HEK293 (cell line): ENCODE measurements around the gene SGTB.
"Not testable (repeated sequence)": the region's sequence is repeated elsewhere in the genome, so short reads cannot be mapped to it uniquely, and the experiment has no call there.

Source experiments
- CTCF ChIA-PET: fragments of 350-600 bp; formaldehyde crosslinking; extraction: SDS; loops from one replicate; lab custom pipeline; 2021; ENCODE audit warnings: antibody characterized with exemption; lab: Yijun Ruan, JAX
- POLR2A ChIA-PET: fragments of 300-600 bp; formaldehyde crosslinking; extraction: SDS; loops from one replicate; lab custom pipeline; 2020; ENCODE audit warnings: antibody characterized with exemption, inconsistent platforms; lab: Yijun Ruan, JAX
- H3K27ac ChIP-seq: fragments of 200-500 bp; sonication (Bioruptor generic); 2 replicates; pipeline ENCODE4 v1.5.1; 2014; ENCODE audit warnings: low read depth, low read length, control low read depth, inconsistent platforms; ENCODE audit errors: extremely low read depth
- H3K36me3 ChIP-seq, 2 experiments: fragments of 200-500 bp in 1 of 2; sonication (Bioruptor generic) in 1 of 2; 1 replicate in 1 of 2; 2 replicates in 1 of 2; pipeline ENCODE4 v1.5.1; 2014 to 2017; ENCODE audit warnings: inconsistent platforms in 2 of 2, low read length in 2 of 2; ENCODE audit not compliant: control insufficient read depth in 2 of 2, insufficient read depth in 1 of 2
- H3K4me1 ChIP-seq: fragments of 200-500 bp; sonication (Bioruptor generic); 2 replicates; pipeline ENCODE4 v1.5.1; 2014; ENCODE audit warnings: mild to moderate bottlenecking, low read length, inconsistent platforms; ENCODE audit not compliant: control insufficient read depth, insufficient read depth
- H3K4me3 ChIP-seq: 2 replicates; pipeline ENCODE4 v1.5.1; 2011; ENCODE audit warnings: low read depth, mild to moderate bottlenecking, control low read depth, low read length, moderate library complexity
- H3K9me3 ChIP-seq: fragments of 200-500 bp; sonication (Bioruptor generic); 2 replicates; pipeline ENCODE4 v1.5.1; 2014; ENCODE audit warnings: low read depth, low read length, inconsistent platforms; ENCODE audit not compliant: control insufficient read depth, insufficient read depth
- PRDM1 ChIP-seq: fragments of 450-650 bp; formaldehyde crosslinking; IDR thresholded peaks from 2 replicates; pipeline ENCODE4; 2016; ENCODE audit warnings: missing biosample characterization, missing genetic modification characterization
- REST ChIP-seq: fragments of 450-650 bp; formaldehyde crosslinking; IDR thresholded peaks from 2 replicates; pipeline ENCODE4 v1.5.1; 2016; ENCODE audit warnings: missing biosample characterization, missing genetic modification characterization
- ZBTB6 ChIP-seq: fragments of 450-650 bp; formaldehyde crosslinking; IDR thresholded peaks from 2 replicates; pipeline ENCODE4 v1.5.1; 2017; ENCODE audit warnings: missing biosample characterization, missing genetic modification characterization
- ZIC2 ChIP-seq: fragments of 450-650 bp; formaldehyde crosslinking; IDR thresholded peaks from 2 replicates; pipeline ENCODE4 v1.5.1; 2016; ENCODE audit warnings: missing biosample characterization, missing genetic modification characterization
- ZNF157 ChIP-seq: fragments of 450-650 bp; formaldehyde crosslinking; IDR thresholded peaks from 2 replicates; pipeline ENCODE4 v1.5.1; 2016; ENCODE audit warnings: missing biosample characterization, missing genetic modification characterization
- ZNF174 ChIP-seq: fragments of 450-650 bp; formaldehyde crosslinking; IDR thresholded peaks from 2 replicates; pipeline ENCODE4 v1.5.0; 2017; ENCODE audit warnings: missing biosample characterization, mild to moderate bottlenecking, missing genetic modification characterization
- ZNF175 ChIP-seq: fragments of 450-650 bp; formaldehyde crosslinking; IDR thresholded peaks from 2 replicates; pipeline ENCODE4 v1.5.1; 2016; ENCODE audit warnings: missing biosample characterization, missing genetic modification characterization
- ZNF26 ChIP-seq: fragments of 450-650 bp; formaldehyde crosslinking; IDR thresholded peaks from 2 replicates; pipeline ENCODE4 v1.5.1; 2016; ENCODE audit warnings: missing biosample characterization, missing genetic modification characterization
- ZNF530 ChIP-seq: fragments of 450-650 bp; formaldehyde crosslinking; IDR thresholded peaks from 2 replicates; pipeline ENCODE4 v1.5.1; 2016; ENCODE audit warnings: low read depth, missing biosample characterization, missing genetic modification characterization
- ZNF645 ChIP-seq: fragments of 450-650 bp; formaldehyde crosslinking; IDR thresholded peaks from 2 replicates; pipeline ENCODE4; 2016; ENCODE audit warnings: missing biosample characterization, missing genetic modification characterization
- ZNF677 ChIP-seq: fragments of 450-650 bp; IDR thresholded peaks from 2 replicates; pipeline ENCODE4 v1.5.0; 2018; ENCODE audit warnings: missing biosample characterization, mild to moderate bottlenecking, missing genetic modification characterization, moderate library complexity
- ZNF791 ChIP-seq: fragments of 450-650 bp; formaldehyde crosslinking; IDR thresholded peaks from 2 replicates; pipeline ENCODE4 v1.5.1; 2016; ENCODE audit warnings: missing biosample characterization, missing genetic modification characterization

SGTB gene

GRCh38 chr5:65736011-65736410, 14.1 kb upstream of the SGTB start (continued):
- TF ChIP-seq ZNF26 (tag by site-specific recombination): no peak
- TF ChIP-seq ZNF157 (tag by site-specific recombination): no peak
- TF ChIP-seq ZNF174 (tag by site-specific recombination): no peak
- no peak for TF ChIP-seq ZBTB6 (tag by site-specific recombination)
- TF ChIP-seq ZNF791 (tag by site-specific recombination): no peak

- Histone ChIP-seq H3K27ac (no peak overlapping the region), H3K4me1 (no peaks in the 10 kb centered on the region), H3K9me3 (no peaks in the 10 kb centered on the region), H3K4me3 (no peak overlapping the region), H3K36me3 (no peaks in the 10 kb centered on the region; a peak in 1 of 3 replicates)
- no peak for TF ChIP-seq ZNF530 (tag by site-specific recombination)
- TF ChIP-seq ZIC2 (tag by site-specific recombination): no peak
- no peak for TF ChIP-seq ZNF175 (tag by site-specific recombination)
- no peak for TF ChIP-seq PRDM1 (tag by site-specific recombination)
- no peak for TF ChIP-seq ZNF677 (tag by site-specific recombination)
- no peak for TF ChIP-seq ZNF645 (tag by site-specific recombination)
- 0 out of 2 replicates have a peak, but pooled peaks have one; percentile 34 for TF ChIP-seq REST
- POLR2A ChIA-PET: no interaction called here
- CTCF ChIA-PET: interaction anchor here (0.7 to 1.5 kb wide), 2 partner anchors 491 to 572 kb away, joined by 3 read pairs; no protein-coding TSS in a partner anchor
These were observed 13.0 kb upstream of the SGTB start for GRCh38 chr5:65734921-65735320.

- H3K27ac ChIP-seq, H3K9me3 ChIP-seq, H3K4me3 ChIP-seq, H3K4me1 ChIP-seq, H3K36me3 ChIP-seq, POLR2A ChIA-PET: not testable (repeated sequence)
- CTCF ChIA-PET: interaction anchor here (0.7 kb wide), 1 partner anchor 492 kb away, joined by 3 read pairs; no protein-coding TSS in a partner anchor
These were observed 12.4 kb upstream of the SGTB start for GRCh38 chr5:65734196-65734775.

- POLR2A ChIA-PET, H3K36me3 ChIP-seq, CTCF ChIA-PET, H3K4me3 ChIP-seq, H3K4me1 ChIP-seq, H3K9me3 ChIP-seq, H3K27ac ChIP-seq: not testable (repeated sequence)
These were observed 10.1 kb upstream of the SGTB start for GRCh38 chr5:65732046-65732445.
